ENCODE data around the gene DPPA3.
"Not testable (repeated sequence)": the region's sequence is repeated elsewhere in the genome, so short reads cannot be mapped to it uniquely, and the experiment has no call there.

Gene DPPA3

DNA sequence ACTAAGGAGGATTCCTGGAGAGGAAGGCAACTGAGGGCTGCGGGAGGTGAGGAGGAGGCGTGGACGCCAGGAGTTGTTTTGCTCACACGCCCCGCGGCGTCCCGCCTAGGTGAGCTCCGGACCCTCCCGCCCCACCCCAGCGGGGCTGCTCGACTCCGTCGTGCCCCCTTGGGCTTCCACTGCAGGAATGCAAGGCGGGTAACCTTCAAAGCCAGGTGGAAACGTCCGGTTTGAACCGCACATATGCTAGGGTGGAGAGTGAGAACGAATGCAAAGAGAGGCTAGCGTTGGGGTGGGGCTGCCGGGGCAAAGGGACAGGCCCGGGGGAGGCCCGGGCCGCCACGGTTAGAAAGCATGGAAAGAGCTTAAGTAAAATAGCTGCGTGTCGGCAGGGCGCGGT, 5.4 kb upstream of the DPPA3 start:
- TF ChIP-seq POLR2A (IDR thresholded peaks at IDR 0.05; ENCODE audit: low read depth, low read length): no peak
- DNase-seq (ENCODE audit: insufficient read length, low spot score): no peak
- FAIRE-seq: no peak

DNA sequence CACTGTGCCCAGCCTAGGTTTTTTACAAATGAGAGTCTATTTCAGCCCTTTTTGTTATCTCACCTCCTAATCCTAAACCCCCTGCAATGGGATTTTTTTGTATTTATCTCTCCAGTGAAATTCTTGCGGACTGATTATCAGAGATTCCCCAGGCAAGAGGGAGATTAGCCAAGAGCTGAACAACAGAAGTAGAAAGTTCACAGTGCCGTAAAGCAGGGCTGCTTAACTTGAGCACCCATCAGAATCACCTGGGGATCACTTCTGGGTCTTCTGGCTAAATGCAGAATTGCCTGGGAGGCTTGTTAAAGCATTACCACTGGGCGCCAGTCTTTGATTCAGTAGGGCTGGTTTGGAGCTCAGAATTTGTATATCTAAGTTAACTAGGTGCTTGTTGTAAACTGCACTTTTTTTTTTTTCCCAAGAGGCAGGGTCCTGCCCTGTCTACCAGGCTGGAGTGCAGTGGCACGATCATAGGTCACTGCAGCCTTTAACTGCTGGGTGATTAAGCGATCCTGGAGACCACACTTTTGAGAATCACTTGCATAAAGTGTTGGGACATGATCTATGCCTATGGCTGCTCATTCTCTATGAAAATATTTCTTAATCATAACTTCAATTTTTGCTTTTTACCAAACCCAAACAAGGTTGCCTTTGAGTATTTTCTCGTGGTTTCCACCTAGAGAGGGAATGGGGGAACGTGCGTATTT, 1.1 kb upstream of the DPPA3 start:
- FAIRE-seq (no peak), DNase-seq (ENCODE audit: insufficient read length, low spot score) (no peak)
- no peak for TF ChIP-seq POLR2A (IDR thresholded peaks at IDR 0.05; ENCODE audit: low read depth, low read length)

DNA sequence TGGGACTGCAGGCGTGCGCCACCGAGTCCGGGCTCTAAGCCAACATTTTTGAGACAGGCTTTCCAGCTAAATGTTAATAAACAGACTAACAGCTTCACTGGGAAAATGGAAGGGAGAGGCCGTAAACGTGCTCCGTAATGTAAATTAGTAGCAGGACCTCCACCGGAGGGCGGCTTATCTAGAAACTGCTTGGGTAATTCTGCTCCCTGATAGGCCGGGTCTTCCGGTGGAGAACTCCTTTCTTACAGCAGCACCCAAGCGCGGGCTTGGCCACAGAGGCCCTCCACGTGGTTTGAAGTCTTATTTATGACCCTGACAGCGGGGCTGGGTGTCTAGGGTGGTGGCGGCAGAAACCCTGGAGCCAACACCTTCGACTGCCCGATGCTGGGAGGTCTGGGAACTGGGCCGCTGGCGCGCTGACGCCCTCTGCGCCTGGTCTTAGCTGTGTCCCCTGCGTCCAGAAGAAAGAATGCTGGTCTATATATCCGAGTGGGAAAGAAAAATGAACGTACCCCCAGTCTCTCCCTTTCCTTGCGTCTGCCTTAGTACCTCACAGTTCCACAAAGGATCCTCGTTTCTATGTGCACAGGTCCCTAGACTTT, 1.7 kb downstream of the DPPA3 start:
- FAIRE-seq (no peak), DNase-seq (ENCODE audit: insufficient read length, low spot score) (no peak)
- TF ChIP-seq POLR2A (IDR thresholded peaks at IDR 0.05; ENCODE audit: low read depth, low read length): no peak

DNA sequence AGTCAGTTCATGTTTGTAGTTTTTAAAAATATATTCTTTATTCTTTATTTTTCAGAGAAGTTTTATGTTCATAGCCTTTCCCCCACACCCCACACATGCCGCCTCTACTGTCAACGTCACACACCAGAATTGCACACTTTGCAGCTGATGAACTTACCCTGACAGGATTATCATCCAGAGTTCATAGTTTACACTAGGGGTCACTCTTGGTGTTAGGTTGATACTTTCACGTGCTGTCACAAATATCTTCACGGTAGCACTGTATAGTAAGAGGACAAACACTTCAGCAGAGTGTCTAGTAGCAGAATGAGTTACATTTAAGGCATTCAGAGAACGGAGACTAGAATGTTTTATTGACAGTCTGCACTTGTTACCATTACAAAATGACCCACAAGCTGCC, 5.1 kb downstream of the DPPA3 start:
- FAIRE-seq: no peak
- no peak for DNase-seq (ENCODE audit: insufficient read length, low spot score)
- no peak for TF ChIP-seq POLR2A (IDR thresholded peaks at IDR 0.05; ENCODE audit: low read depth, low read length)

DNA sequence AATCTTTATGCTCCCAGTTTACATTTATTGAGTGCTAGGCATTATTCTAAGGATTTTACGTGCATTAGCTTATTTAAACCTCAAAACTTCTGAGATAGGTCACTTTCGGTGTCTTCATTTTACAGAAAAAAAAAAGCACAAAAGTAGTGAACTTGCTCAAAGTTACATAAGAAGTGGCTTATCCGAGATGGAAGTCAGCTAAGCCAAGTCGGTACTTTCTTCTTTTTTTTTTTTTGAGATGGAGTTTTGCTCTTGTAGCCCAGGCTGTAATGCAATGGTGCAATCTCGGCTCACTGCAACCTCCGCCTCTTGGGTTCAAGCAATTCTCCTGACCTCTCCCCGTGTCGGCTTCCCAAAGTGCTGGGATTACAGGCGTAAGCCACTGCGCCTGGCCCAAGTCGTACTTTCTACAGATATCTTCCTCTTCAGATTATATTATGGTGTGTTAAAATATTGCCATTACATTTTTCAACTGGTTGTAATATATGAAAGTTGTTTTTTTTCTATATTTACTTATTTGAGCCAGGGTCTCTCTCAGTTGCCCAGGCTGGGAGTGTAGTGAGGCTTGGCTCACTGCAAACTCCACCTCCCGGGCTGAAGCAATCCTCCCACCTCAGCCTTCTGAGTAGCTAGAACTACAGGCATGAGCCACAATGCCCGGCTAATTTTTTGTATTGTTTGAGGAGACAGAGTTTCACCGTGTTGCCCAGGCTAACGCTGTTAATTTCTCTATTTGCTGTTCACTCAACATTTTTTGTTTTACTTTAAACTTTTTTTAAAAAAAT, 8.9 kb downstream of the DPPA3 start:
- no peak for TF ChIP-seq POLR2A (IDR thresholded peaks at IDR 0.05; ENCODE audit: low read depth, low read length)
- FAIRE-seq: no peak

DNA sequence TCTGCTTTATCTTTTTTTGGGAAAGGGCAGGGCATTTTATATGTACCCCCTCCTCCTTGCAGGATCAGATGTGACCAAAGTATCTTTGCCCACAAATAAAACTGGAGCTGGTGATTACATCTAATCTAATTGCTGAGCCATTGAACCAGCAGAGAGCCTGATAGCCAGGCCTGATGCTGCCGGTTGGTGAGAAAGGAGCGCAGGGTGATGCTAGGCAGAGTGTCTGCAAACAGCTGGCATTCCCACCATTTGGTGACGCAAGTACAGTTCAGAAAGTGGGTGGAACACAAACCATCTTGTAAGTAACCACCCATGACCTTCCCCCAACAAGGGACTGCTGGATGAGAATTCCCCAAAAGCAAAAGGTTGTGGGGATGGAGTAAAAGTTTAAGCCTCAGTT, 12.7 kb downstream of the DPPA3 start:
- FAIRE-seq (no peak), DNase-seq (ENCODE audit: insufficient read length, low spot score) (no peak)

More for the DNA sequence above, 8.9 kb downstream of the DPPA3 start:
- DNase-seq (ENCODE audit: insufficient read length, low spot score): no peak

DNA sequence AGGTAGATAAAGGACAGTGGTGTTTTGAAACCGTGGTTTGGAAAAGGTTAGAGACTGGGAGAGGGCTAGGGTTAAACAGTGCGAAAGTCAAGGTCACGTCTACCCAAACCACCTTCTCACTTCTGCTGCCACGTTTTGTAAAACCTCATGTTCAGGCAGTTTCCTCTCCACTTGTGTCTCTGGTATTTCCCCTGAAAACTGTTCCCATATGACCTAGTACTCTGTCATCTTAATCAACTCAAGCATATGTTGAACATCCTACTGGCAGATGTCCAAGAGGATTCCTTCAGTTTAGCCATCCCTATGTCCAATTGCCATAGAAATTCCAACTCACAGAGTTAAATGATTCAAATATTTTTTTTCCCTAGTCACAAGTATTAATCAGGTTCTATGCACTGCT, 18.5 kb downstream of the DPPA3 start:
- FAIRE-seq (no peak), DNase-seq (ENCODE audit: insufficient read length, low spot score) (no peak)

More for the DNA sequence above, 12.7 kb downstream of the DPPA3 start:
- TF ChIP-seq POLR2A (IDR thresholded peaks at IDR 0.05; ENCODE audit: low read depth, low read length): no peak

DNA sequence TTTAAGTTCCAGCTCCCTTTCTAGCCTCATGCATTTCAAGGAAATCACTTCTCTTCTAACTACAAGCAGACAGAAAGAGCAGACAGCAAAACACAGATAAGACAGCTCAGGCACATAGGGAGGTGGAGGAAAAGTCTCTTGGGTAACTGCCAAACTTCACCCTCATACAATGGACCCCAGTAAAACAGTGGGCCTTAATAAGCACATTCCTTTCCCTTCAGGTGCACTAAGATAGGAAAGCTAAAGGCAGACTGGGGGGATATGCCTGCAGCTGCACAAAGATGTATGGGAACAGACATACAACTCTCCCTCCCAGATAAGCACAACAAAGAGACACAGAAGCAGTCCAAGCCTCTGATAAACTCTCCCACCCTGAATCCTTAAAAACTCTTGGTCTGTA, 19.8 kb downstream of the DPPA3 start:
- not testable (repeated sequence) for FAIRE-seq; DNase-seq (ENCODE audit: insufficient read length, low spot score)

More for the DNA sequence above, 18.5 kb downstream of the DPPA3 start:
- TF ChIP-seq POLR2A (IDR thresholded peaks at IDR 0.05; ENCODE audit: low read depth, low read length): no peak

DNA sequence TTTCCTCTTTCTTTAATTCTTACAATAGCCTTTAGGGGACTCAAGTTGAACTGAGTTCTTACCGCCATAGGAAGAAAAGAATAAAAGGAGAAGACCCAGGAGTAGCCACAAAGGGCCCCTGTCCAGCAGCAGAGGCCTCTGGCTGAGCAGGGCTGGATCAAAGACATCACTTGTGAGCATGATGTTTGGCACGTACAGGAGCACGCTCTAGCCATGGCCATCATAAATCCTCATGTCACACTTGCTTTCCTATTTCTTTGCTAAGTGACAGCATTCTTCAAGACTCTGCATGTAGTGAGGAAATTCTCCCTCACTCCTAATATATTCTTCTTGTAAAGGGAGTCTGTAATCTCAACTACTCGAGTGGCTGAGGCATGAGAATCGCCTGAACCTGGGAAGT, 20.3 kb downstream of the DPPA3 start:
- DNase-seq (ENCODE audit: insufficient read length, low spot score) (no peak), FAIRE-seq (no peak)
- no peak for TF ChIP-seq POLR2A (IDR thresholded peaks at IDR 0.05; ENCODE audit: low read depth, low read length)

DNA sequence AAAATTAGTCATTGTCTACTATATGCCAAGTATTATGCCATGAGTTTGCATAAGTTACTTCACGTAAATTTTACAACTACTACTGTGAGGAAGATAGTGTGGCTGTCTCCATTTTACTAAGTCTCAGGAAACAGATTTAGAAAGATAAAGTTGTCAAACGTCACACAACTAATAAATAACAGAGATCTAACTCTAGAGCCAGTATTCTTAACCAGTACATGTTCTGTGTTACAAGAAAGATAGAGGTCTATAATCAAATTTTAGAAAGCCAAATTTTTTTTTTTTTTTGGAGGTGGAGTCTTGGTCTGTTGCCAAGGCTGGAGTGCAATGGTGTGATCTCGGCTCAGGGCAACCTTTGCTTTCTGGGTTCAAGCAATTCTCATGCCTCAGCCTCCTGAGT, 21.8 kb downstream of the DPPA3 start:
- no peak for TF ChIP-seq POLR2A (IDR thresholded peaks at IDR 0.05; ENCODE audit: low read depth, low read length)
- DNase-seq (ENCODE audit: insufficient read length, low spot score) (no peak), FAIRE-seq (no peak)

DNA sequence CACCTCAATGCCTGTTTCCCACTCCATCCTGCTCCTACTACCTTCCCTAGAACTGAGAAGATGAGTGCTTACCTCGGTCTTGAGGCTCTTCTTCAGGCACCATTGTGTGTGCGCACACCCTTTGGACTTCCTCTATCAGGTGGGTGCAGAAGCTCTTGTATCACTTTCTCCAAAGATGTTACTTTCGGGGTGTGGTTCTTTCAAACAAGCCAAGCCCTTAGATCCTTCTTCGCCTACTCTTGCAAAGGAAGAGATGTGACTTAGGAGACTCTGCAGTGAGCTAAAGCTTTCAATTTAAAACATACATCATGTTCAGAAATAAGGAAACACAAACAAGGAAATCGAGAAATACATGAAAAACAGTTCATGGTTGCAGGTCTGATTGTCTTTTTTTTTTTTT, 36.0 kb downstream of the DPPA3 start, which contains the start of gene CLEC4C:
TSS of gene CLEC4C (minus strand) at position 130 of the 400 bp plus-strand sequence. CDS start at position 103, 27 bp downstream.
- TF ChIP-seq POLR2A (IDR thresholded peaks at IDR 0.05; ENCODE audit: low read depth, low read length): no peak
- DNase-seq (ENCODE audit: insufficient read length, low spot score): no peak
- FAIRE-seq: no peak

DNA sequence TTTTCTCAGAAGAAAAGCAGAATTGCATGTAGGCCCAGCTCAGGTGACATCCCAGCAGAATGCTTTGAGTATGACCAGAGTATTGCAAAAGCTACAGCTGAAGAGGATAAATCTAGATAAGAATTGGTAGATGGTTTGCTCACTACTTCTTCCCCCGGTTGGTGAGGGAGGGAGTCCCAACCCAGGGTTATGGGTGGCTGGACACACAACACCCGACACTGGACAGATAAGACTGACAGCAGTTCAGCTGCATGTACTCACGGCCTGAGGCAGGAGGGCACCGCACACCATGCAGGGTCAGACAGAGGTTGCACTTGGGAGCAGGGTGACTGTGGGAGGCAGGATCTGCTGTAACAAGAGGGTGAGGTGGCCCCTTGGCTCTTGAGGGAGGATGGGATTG, 37.6 kb downstream of the DPPA3 start:
- DNase-seq (ENCODE audit: insufficient read length, low spot score) (no peak), FAIRE-seq (no peak)
- TF ChIP-seq POLR2A (IDR thresholded peaks at IDR 0.05; ENCODE audit: low read depth, low read length): no peak

DNA sequence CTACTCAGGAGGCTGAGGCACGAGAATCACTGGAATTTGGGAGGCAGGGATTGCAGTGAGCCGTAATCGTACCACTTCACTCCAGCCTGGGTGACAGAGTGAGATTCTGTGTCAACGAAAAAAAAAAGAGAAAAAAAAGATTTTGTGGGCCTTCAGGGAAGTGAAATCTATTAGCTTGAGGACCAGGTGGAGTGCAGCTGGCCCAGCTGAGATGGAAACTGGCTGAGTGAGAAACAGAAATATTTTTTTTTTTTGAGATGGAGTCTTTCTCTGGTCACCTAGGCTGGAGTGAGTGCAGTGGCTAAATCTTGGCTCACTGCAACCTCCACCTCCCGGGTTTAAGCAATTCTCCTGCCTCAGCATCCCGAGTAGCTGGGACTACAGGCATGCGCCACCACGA, 38.2 kb downstream of the DPPA3 start:
- TF ChIP-seq POLR2A (IDR thresholded peaks at IDR 0.05; ENCODE audit: low read depth, low read length): no peak
- FAIRE-seq (no peak), DNase-seq (ENCODE audit: insufficient read length, low spot score) (no peak)

DNA sequence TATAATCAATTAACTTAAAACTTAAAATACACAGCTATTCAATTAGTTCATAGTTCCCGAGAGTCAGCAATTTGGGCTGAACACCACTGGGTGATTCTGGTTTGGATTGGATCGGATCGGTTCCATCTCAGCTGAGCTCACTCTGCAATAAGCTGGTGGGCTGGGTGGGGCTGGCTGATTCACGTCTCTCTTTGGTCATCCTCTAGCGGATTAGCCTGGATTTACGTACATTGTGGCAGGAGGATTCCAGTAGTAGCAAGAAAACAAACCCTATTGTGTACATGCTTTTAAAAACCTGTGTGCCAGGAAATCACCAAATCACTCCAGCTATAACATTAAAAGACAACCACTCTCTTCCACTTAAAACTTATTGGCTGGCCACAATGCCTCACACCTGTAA, 39.1 kb downstream of the DPPA3 start:
- FAIRE-seq (no peak), DNase-seq (ENCODE audit: insufficient read length, low spot score) (no peak)
- TF ChIP-seq POLR2A (IDR thresholded peaks at IDR 0.05; ENCODE audit: low read depth, low read length): no peak

Measured in H54 (cell line).